GM19468 (cell line): ENCODE data around the gene IFFO2.
"Not testable (repeated sequence)": the region's sequence is repeated elsewhere in the genome, so short reads cannot be mapped to it uniquely, and the experiment has no call there.

Experiments
- ATAC-seq: cut with Tn5 transposase; IDR thresholded peaks from one replicate; pipeline ENCODE4 v1.9.1; 2021; ENCODE audit warnings: mild to moderate bottlenecking, moderate library complexity, moderate number of reproducible peaks; ENCODE audit not compliant: unreplicated experiment; ENCODE audit errors: extremely low read depth

IFFO2 gene

GRCh38 chr1:18880585-18880984, 75.9 kb downstream of the IFFO2 start:
- ATAC-seq, result no peak

- ATAC-seq, result no peak
These were observed 76.6 kb downstream of the IFFO2 start for GRCh38 chr1:18879791-18880309.

- no peak for ATAC-seq
These were observed 77.2 kb downstream of the IFFO2 start for GRCh38 chr1:18879215-18879790.

- ATAC-seq, result no peak
These were observed 77.8 kb downstream of the IFFO2 start for GRCh38 chr1:18878538-18879214.

GRCh38 chr1:18877282-18877681, 79.2 kb downstream of the IFFO2 start:
- no peak for ATAC-seq

GRCh38 chr1:18876210-18876609, 80.3 kb downstream of the IFFO2 start:
- ATAC-seq, result no peak

GRCh38 chr1:18875796-18876128, 80.7 kb downstream of the IFFO2 start:
- no peak for ATAC-seq

- no peak for ATAC-seq
These were observed 81.2 kb downstream of the IFFO2 start for GRCh38 chr1:18875107-18875795.

GRCh38 chr1:18874600-18874999, 81.9 kb downstream of the IFFO2 start:
- no peak for ATAC-seq

- no peak for ATAC-seq
These were observed 82.4 kb downstream of the IFFO2 start for GRCh38 chr1:18874036-18874435.

GRCh38 chr1:18872071-18872611, 84.3 kb downstream of the IFFO2 start:
- ATAC-seq, result no peak

- ATAC-seq, result no peak
These were observed 84.9 kb downstream of the IFFO2 start for GRCh38 chr1:18871401-18872070.

- ATAC-seq, result no peak
These were observed 85.5 kb downstream of the IFFO2 start for GRCh38 chr1:18870957-18871356.

GRCh38 chr1:18870595-18870865, 85.9 kb downstream of the IFFO2 start:
- ATAC-seq, result not testable (repeated sequence)

- ATAC-seq, result no peak
These were observed 86.5 kb downstream of the IFFO2 start for GRCh38 chr1:18869847-18870594.

GRCh38 chr1:18868801-18869424, 87.6 kb downstream of the IFFO2 start:
- ATAC-seq, result no peak

GRCh38 chr1:18868354-18868753, 88.1 kb downstream of the IFFO2 start:
- ATAC-seq, result no peak

- ATAC-seq, result no peak
These were observed 89.6 kb downstream of the IFFO2 start for GRCh38 chr1:18866846-18867245.

GRCh38 chr1:18866314-18866713, 90.2 kb downstream of the IFFO2 start:
- no peak for ATAC-seq

GRCh38 chr1:18865176-18865575, 91.3 kb downstream of the IFFO2 start:
- ATAC-seq, result no peak
